Placental pericyte (primary cell): Measurements from ENCODE around the gene CEP70. TPM values are rescaled to one million over a fixed set of nuclear protein-coding genes. Genes with fewer than 3 reads are reported as not detected.

Source experiments
- total RNA-seq: library from RNA; depleted of rRNA; stranded (reverse); fragments of >200 nt; gene quantifications from 2 replicates; pipeline ENCODE4 v1.2.3, GENCODE V29; 2012

The CEP70 gene
- 11.0 and 17.1 TPM in 2 replicates for total RNA-seq

GRCh38 chr3:138594150-138594934 lies at the start of gene CEP70:
Gene CEP70 (minus strand): TSS chr3:138594260. CDS start chr3:138572927, 21,333 bp downstream.

GRCh38 chr3:138608322-138609135 lies 14.5 kb upstream of the CEP70 start, which contains the start of gene FAIM:
Gene FAIM (plus strand): TSS chr3:138608771. CDS start chr3:138619727, 10,956 bp downstream.

Other genes starting within 250 kb of the CEP70 start
- 13.3 and 42.2 TPM in 2 replicates for gene MRAS, start 245.7 kb downstream of the CEP70 start, total RNA-seq
- gene ESYT3, start 159.6 kb downstream of the CEP70 start, total RNA-seq, result under 0.01 TPM in 1 of 2 replicates, not detected in the other
- 7.4 and 8.2 TPM in 2 replicates for gene FAIM, start 14.5 kb upstream of the CEP70 start, total RNA-seq
- gene PIK3CB, start 240.7 kb upstream of the CEP70 start, total RNA-seq, result 12.2 and 13.1 TPM in 2 replicates